ENCODE results near the gene FUT8. TPM values are rescaled to one million over a fixed set of nuclear protein-coding genes. Genes with fewer than 3 reads are reported as not detected.

The FUT8 gene
- total and polyA plus RNA-seq, 4 donors: 1.1 to 14.1 (median 4.0) TPM

GRCh38 chr14:65486863-65487262 lies 74.3 kb downstream of the FUT8 start:
- H3K4me1 ChIP-seq (ENCODE audit: control insufficient read depth in 4 of 4, insufficient read depth in 4 of 4, low read length in 3 of 4): no peaks in the 10 kb centered on the region
- no peak overlapping the region for H3K9ac ChIP-seq (ENCODE audit: low read depth in 1 of 2, low read length in 2 of 2)
- H3K9me3 ChIP-seq (ENCODE audit: control insufficient read depth in 4 of 4, low read length in 3 of 4): no peaks in the 10 kb centered on the region
- no peak for DNase-seq (ENCODE audit: low spot score)
- no peak overlapping the region for H3K4me3 ChIP-seq (ENCODE audit: low read depth in 1 of 3, low read length in 3 of 3)
- H3K36me3 ChIP-seq (ENCODE audit: control insufficient read depth in 4 of 4, insufficient read depth in 3 of 4, low read depth in 1 of 4, low read length in 3 of 4): no peaks in the 10 kb centered on the region
- no peak overlapping the region for H3K27ac ChIP-seq (ENCODE audit: low read depth in 1 of 2, low read length in 2 of 2)
- H3K27me3 ChIP-seq (ENCODE audit: control insufficient read depth in 4 of 4, insufficient read depth in 4 of 4, low read length in 3 of 4): no peaks in the 10 kb centered on the region
- no peak for TF ChIP-seq CTCF (IDR thresholded peaks at IDR 0.05; ENCODE audit: low read depth, low read length, missing input control)

- no peak overlapping the region for H3K9ac ChIP-seq (ENCODE audit: low read depth in 1 of 2, low read length in 2 of 2)
- H3K27me3 ChIP-seq (ENCODE audit: control insufficient read depth in 4 of 4, insufficient read depth in 4 of 4, low read length in 3 of 4): no peaks in the 10 kb centered on the region
- no peak overlapping the region for H3K27ac ChIP-seq (ENCODE audit: low read depth in 1 of 2, low read length in 2 of 2)
- no peaks in the 10 kb centered on the region for H3K9me3 ChIP-seq (ENCODE audit: control insufficient read depth in 4 of 4, low read length in 3 of 4)
- no peak overlapping the region for H3K4me3 ChIP-seq (ENCODE audit: low read depth in 1 of 3, low read length in 3 of 3)
- DNase-seq (ENCODE audit: low spot score): no peak
- no peaks in the 10 kb centered on the region for H3K4me1 ChIP-seq (ENCODE audit: control insufficient read depth in 4 of 4, insufficient read depth in 4 of 4, low read length in 3 of 4)
- TF ChIP-seq, protein P1, sequence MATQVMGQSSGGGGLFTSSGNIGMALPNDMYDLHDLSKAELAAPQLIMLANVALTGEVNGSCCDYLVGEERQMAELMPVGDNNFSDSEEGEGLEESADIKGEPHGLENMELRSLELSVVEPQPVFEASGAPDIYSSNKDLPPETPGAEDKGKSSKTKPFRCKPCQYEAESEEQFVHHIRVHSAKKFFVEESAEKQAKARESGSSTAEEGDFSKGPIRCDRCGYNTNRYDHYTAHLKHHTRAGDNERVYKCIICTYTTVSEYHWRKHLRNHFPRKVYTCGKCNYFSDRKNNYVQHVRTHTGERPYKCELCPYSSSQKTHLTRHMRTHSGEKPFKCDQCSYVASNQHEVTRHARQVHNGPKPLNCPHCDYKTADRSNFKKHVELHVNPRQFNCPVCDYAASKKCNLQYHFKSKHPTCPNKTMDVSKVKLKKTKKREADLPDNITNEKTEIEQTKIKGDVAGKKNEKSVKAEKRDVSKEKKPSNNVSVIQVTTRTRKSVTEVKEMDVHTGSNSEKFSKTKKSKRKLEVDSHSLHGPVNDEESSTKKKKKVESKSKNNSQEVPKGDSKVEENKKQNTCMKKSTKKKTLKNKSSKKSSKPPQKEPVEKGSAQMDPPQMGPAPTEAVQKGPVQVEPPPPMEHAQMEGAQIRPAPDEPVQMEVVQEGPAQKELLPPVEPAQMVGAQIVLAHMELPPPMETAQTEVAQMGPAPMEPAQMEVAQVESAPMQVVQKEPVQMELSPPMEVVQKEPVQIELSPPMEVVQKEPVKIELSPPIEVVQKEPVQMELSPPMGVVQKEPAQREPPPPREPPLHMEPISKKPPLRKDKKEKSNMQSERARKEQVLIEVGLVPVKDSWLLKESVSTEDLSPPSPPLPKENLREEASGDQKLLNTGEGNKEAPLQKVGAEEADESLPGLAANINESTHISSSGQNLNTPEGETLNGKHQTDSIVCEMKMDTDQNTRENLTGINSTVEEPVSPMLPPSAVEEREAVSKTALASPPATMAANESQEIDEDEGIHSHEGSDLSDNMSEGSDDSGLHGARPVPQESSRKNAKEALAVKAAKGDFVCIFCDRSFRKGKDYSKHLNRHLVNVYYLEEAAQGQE (IDR thresholded peaks at IDR 0.05): no peak
- TF ChIP-seq HNF4G (IDR thresholded peaks at IDR 0.05) (no peak), YY1 (IDR thresholded peaks at IDR 0.05) (no peak), FOXA1 (IDR thresholded peaks at IDR 0.05) (no peak), HNF4A (conservative IDR thresholded peaks at IDR 0.05) (no peak), FOXA2 (IDR thresholded peaks at IDR 0.05) (no peak), SP1 (IDR thresholded peaks at IDR 0.05) (no peak), GABPA (IDR thresholded peaks at IDR 0.05 in 1 of 2, conservative IDR thresholded peaks at IDR 0.05 in 1 of 2) (no peak), RAD21 (IDR thresholded peaks at IDR 0.05) (no peak), ATF3 (IDR thresholded peaks at IDR 0.05) (no peak)
- TF ChIP-seq, protein P2, sequence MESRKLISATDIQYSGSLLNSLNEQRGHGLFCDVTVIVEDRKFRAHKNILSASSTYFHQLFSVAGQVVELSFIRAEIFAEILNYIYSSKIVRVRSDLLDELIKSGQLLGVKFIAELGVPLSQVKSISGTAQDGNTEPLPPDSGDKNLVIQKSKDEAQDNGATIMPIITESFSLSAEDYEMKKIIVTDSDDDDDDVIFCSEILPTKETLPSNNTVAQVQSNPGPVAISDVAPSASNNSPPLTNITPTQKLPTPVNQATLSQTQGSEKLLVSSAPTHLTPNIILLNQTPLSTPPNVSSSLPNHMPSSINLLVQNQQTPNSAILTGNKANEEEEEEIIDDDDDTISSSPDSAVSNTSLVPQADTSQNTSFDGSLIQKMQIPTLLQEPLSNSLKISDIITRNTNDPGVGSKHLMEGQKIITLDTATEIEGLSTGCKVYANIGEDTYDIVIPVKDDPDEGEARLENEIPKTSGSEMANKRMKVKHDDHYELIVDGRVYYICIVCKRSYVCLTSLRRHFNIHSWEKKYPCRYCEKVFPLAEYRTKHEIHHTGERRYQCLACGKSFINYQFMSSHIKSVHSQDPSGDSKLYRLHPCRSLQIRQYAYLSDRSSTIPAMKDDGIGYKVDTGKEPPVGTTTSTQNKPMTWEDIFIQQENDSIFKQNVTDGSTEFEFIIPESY (IDR thresholded peaks at IDR 0.05): no peak
- 92% methylated on average over 4 of the region's 4 CpGs for WGBS
- H3K36me3 ChIP-seq (ENCODE audit: control insufficient read depth in 4 of 4, insufficient read depth in 3 of 4, low read depth in 1 of 4, low read length in 3 of 4): no peaks in the 10 kb centered on the region
Observed at GRCh38 chr14:65487783-65488494, 75.4 kb downstream of the FUT8 start.

All from liver (tissue), 9 donors.